B cell (primary cell): ENCODE measurements around the gene CMIP. TPM values are rescaled to one million over a fixed set of nuclear protein-coding genes. Genes with fewer than 3 reads are reported as not detected.

Experiments used
- ATAC-seq: fragments of 200-7000 bp; cut with Tn5 transposase; one replicate; pipeline ENCODE4 v1.10.0; 2021; ENCODE audit warnings: low read depth, mild to moderate bottlenecking, moderate number of reproducible peaks, moderate library complexity
- CTCF ChIA-PET: fragments of 350-600 bp; sonication (Branson Sonifier 250); formaldehyde crosslinking; loops from one replicate; lab custom pipeline; 2021; ENCODE audit warnings: antibody characterized with exemption, inconsistent platforms; lab: Charles Lee
- POLR2A ChIA-PET: fragments of 350-600 bp; sonication (Branson Sonifier 250); formaldehyde crosslinking; loops from one replicate; lab custom pipeline; 2021; ENCODE audit warnings: antibody characterized with exemption; lab: Charles Lee
- DNase-seq: peaks from one replicate; pipeline ENCODE4 v3.0.0; 2013
- H2AFZ ChIP-seq: 2 replicates; pipeline ENCODE4 v1.6.1; 2012; ENCODE audit warnings: mild to moderate bottlenecking, low read depth, low read length; ENCODE audit not compliant: insufficient read depth, poor library complexity, severe bottlenecking
- H3K27ac ChIP-seq, 2 donors: 1 replicate in 1 of 2; 2 replicates in 1 of 2; pipeline ENCODE4 v1.5.1; 2012 to 2013; ENCODE audit warnings: low read length in 2 of 2, mild to moderate bottlenecking in 2 of 2, moderate library complexity in 1 of 2
- H3K27me3 ChIP-seq, 4 experiments: fragments of 200-600 bp in 1 of 4; sonication (generic) in 1 of 4; replicated peaks in 1 of 4; 1 replicate in 2 of 4; 2 replicates in 2 of 4; pipeline versions ENCODE4 v1.6.1 to v1.7.0; 2013 to 2016; ENCODE audit warnings: low read length in 3 of 4, mild to moderate bottlenecking in 2 of 4, mixed read lengths in 1 of 4, moderate library complexity in 1 of 4; ENCODE audit not compliant: insufficient read depth in 4 of 4, control insufficient read depth in 3 of 4; ENCODE audit errors: control extremely low read depth in 1 of 4
- H3K36me3 ChIP-seq, 2 experiments: replicated peaks in 1 of 2; 1 replicate in 1 of 2; 2 replicates in 1 of 2; pipeline versions ENCODE4 v1.6.1 to v1.7.1; 2013; ENCODE audit warnings: low read length in 1 of 2; ENCODE audit not compliant: insufficient read depth in 2 of 2, control insufficient read depth in 1 of 2; ENCODE audit errors: control extremely low read depth in 1 of 2, extremely low read depth in 1 of 2
- H3K4me1 ChIP-seq, 2 donors: fragments of 200-600 bp in 1 of 2; sonication (generic) in 1 of 2; 1 replicate in 1 of 2; 2 replicates in 1 of 2; pipeline versions ENCODE4 v1.5.1 to v1.6.1; 2013 to 2017; ENCODE audit warnings: low read length in 2 of 2; ENCODE audit not compliant: control insufficient read depth in 2 of 2, insufficient read depth in 2 of 2
- H3K4me2 ChIP-seq: replicated peaks from 2 replicates; pipeline ENCODE3; 2012; ENCODE audit warnings: mild to moderate bottlenecking, low read depth, low read length; ENCODE audit not compliant: poor library complexity, severe bottlenecking
- H3K4me3 ChIP-seq, 5 experiments: fragments of 200-600 bp in 1 of 5; sonication (generic) in 1 of 5; 1 replicate in 3 of 5; 2 replicates in 2 of 5; pipeline versions ENCODE4 v1.5.1 to v1.7.0; 2011 to 2016; ENCODE audit warnings: low read length in 4 of 5, mild to moderate bottlenecking in 4 of 5, low read depth in 2 of 5, control low read depth in 1 of 5, moderate library complexity in 1 of 5; ENCODE audit not compliant: insufficient read depth in 1 of 5; ENCODE audit errors: control extremely low read depth in 1 of 5, extremely low read depth in 1 of 5
- H3K79me2 ChIP-seq: fragments of 200-600 bp; sonication (generic); one replicate; pipeline ENCODE4 v1.6.0; 2016; ENCODE audit warnings: low read length; ENCODE audit not compliant: control insufficient read depth, insufficient read depth
- H3K9ac ChIP-seq: fragments of 200-600 bp; sonication (generic); 2 replicates; pipeline ENCODE4 v1.6.1; 2017; ENCODE audit warnings: mild to moderate bottlenecking, low read length, moderate library complexity
- H3K9me3 ChIP-seq, 3 donors: one replicate each; pipeline versions ENCODE4 v1.6.1 to v1.7.1; 2013; ENCODE audit warnings: low read length in 2 of 3; ENCODE audit not compliant: control insufficient read depth in 2 of 3, insufficient read depth in 1 of 3; ENCODE audit errors: control extremely low read depth in 1 of 3
- H4K20me1 ChIP-seq: 2 replicates; pipeline ENCODE4 v1.6.0; 2012; ENCODE audit warnings: mild to moderate bottlenecking, low read length; ENCODE audit not compliant: insufficient read depth, control insufficient read depth, poor library complexity, severe bottlenecking
- H3K27ac Mint-ChIP-seq: one replicate; pipeline ENCODE4 v1.8.0; 2021; ENCODE audit warnings: mixed read lengths
- H3K27me3 Mint-ChIP-seq: one replicate; pipeline ENCODE4 v1.8.0; 2021; ENCODE audit warnings: mixed read lengths
- H3K4me1 Mint-ChIP-seq: one replicate; pipeline ENCODE4 v1.8.0; 2021; ENCODE audit warnings: mixed read lengths
- H3K4me3 Mint-ChIP-seq: one replicate; pipeline ENCODE4 v1.8.0; 2021; ENCODE audit warnings: mixed read lengths
- H3K9me3 Mint-ChIP-seq: one replicate; pipeline ENCODE4 v1.8.0; 2022; ENCODE audit warnings: mixed read lengths; ENCODE audit not compliant: insufficient read depth
- CTCF ChIP-seq: fragments of 200-600 bp; IDR thresholded peaks from one replicate; pipeline ENCODE4 v1.8.0; 2022; ENCODE audit warnings: antibody characterized with exemption, mild to moderate bottlenecking
- EZH2 ChIP-seq: IDR thresholded peaks from 2 replicates; pipeline ENCODE4 v1.6.1; 2012; ENCODE audit warnings: borderline replicate concordance, low read depth, mild to moderate bottlenecking, moderate library complexity, low read length; ENCODE audit not compliant: insufficient read depth, poor library complexity, severe bottlenecking
- WGBS: methylation state at CpG from one replicate; pipeline ENCODE4 v1.1.5; 2013; ENCODE audit warnings: missing lambda C conversion rate; ENCODE audit not compliant: insufficient coverage; 5-methylcytosine and 5-hydroxymethylcytosine counted together
- intact Hi-C: fragments of 100-400 bp; cut with micrococcal nuclease; formaldehyde crosslinking; loops from one replicate; pipeline ENCODE4 v1.10.0; 2022
- polyA plus RNA-seq: library from polyadenylated mRNA; depleted of rRNA; stranded (reverse); fragments of >200 nt; gene quantifications from 2 replicates; pipeline ENCODE4 v1.2.3, GENCODE V29; 2012
- total RNA-seq, 2 donors: library from RNA; stranded (reverse); fragments of 120-200 nt in 1 of 2; gene quantifications; 1 replicate in 1 of 2; 2 replicates in 1 of 2; pipeline versions ENCODE4 v1.2.3 to v1.2.4, GENCODE V29; 2013 to 2022

The CMIP gene
- total and polyA plus RNA-seq, 2 donors (not counting 1 experiment from before 2014, with no cell fraction given) = 27.1 to 155 TPM

- Histone ChIP-seq H3K79me2 (peaks cover 30% of the 10 kb centered on the region), H4K20me1 (peaks cover 53% of the 10 kb centered on the region), H3K4me3 (no peak overlapping the region), H3K4me1 (no peaks in the 10 kb centered on the region), H3K4me2 (no peak overlapping the region), H2AFZ (no peak overlapping the region), H3K9me3 (no peaks in the 10 kb centered on the region), H3K9ac (no peak overlapping the region), H3K27me3 (no peaks in the 10 kb centered on the region), H3K36me3 (peaks cover 0 to 60% of the 10 kb centered on the region in 2 experiments), H3K27ac (no peak overlapping the region)
- intact Hi-C loops = no loop called here
- no peak for DNase-seq
- Mint-ChIP-seq H3K27ac (no peak overlapping the region), H3K27me3 (no peaks in the 10 kb centered on the region), H3K4me3 (no peak overlapping the region), H3K4me1 (peaks cover 4% of the 10 kb centered on the region), H3K9me3 (no peaks in the 10 kb centered on the region)
- TF ChIP-seq CTCF = no peak
- TF ChIP-seq EZH2 = no peak
- 91% methylated on average over 20 of the region's 21 CpGs for WGBS
- ChIA-PET CTCF (interaction anchor here (0.8 to 1.0 kb wide), 3 partner anchors 22 to 284 kb away, joined by 3 to 4 read pairs (median 4); no protein-coding TSS in a partner anchor), POLR2A (no interaction called here)
- ATAC-seq = no peak
These were observed 208.3 kb downstream of the CMIP start for GRCh38 chr16:81652798-81653505.

GRCh38 chr16:81654346-81654745 is 209.7 kb downstream of the CMIP start:
- POLR2A ChIA-PET = no interaction called here
- H3K27ac Mint-ChIP-seq = no peak overlapping the region

More at GRCh38 chr16:81654346-81654745, 209.7 kb downstream of the CMIP start:
- CTCF ChIA-PET = no interaction called here
- ATAC-seq (no peak), DNase-seq (no peak)
- Histone ChIP-seq H3K79me2 (peaks cover 18% of the 10 kb centered on the region), H3K27me3 (no peaks in the 10 kb centered on the region), H3K4me3 (no peak overlapping the region), H3K9ac (no peak overlapping the region), H3K27ac (no peak overlapping the region), H3K4me1 (no peaks in the 10 kb centered on the region), H4K20me1 (peaks cover 47% of the 10 kb centered on the region), H3K9me3 (no peaks in the 10 kb centered on the region), H3K4me2 (no peak overlapping the region), H2AFZ (no peak overlapping the region), H3K36me3 (peaks cover 0 to 72% of the 10 kb centered on the region in 2 experiments)
- Mint-ChIP-seq H3K4me3 (no peak overlapping the region), H3K9me3 (no peaks in the 10 kb centered on the region), H3K27me3 (no peaks in the 10 kb centered on the region), H3K4me1 (no peaks in the 10 kb centered on the region)
- intact Hi-C loops = no loop called here
- TF ChIP-seq CTCF (no peak), EZH2 (no peak)
- no CpG with 5 or more reads among the region's 1 CpG for WGBS
